Testis (tissue), 3 donors: ENCODE results near the gene HSF5. TPM values are rescaled to one million over a fixed set of nuclear protein-coding genes. Genes with fewer than 3 reads are reported as not detected.
"Not testable (repeated sequence)": the region's sequence is repeated elsewhere in the genome, so short reads cannot be mapped to it uniquely, and the experiment has no call there.

ENCODE experiments used
- DNase-seq: peaks from one replicate; pipeline ENCODE4 v3.0.0-alpha.2; 2019
- H3K27ac ChIP-seq, 2 donors: fragments of 200-600 bp; sonication (generic); one replicate each; pipeline ENCODE4 v1.5.1; 2019
- H3K27me3 ChIP-seq: fragments of 200-600 bp; sonication (generic); one replicate; pipeline ENCODE4 v1.5.1; 2019
- H3K36me3 ChIP-seq: fragments of 200-600 bp; sonication (generic); one replicate; pipeline ENCODE4 v1.5.1; 2017; ENCODE audit warnings: low read depth; ENCODE audit errors: missing control alignments
- H3K4me1 ChIP-seq: fragments of 200-600 bp; sonication (generic); one replicate; pipeline ENCODE4 v1.5.1; 2019
- H3K4me3 ChIP-seq, 2 donors: fragments of 200-600 bp; sonication (generic); one replicate each; pipeline ENCODE4 v1.5.1; 2017 to 2019
- H3K9me3 ChIP-seq: fragments of 200-600 bp; sonication (generic); one replicate; pipeline ENCODE4 v1.5.1; 2017
- CTCF ChIP-seq, 3 experiments: fragments of 450-650 bp in 2 of 3; fragments of 200-600 bp in 1 of 3; sonication (generic) in 1 of 3; IDR thresholded peaks; one replicate each; pipeline ENCODE4 v1.5.1; 2016 to 2019; ENCODE audit warnings: antibody characterized with exemption in 3 of 3, mild to moderate bottlenecking in 2 of 3, moderate library complexity in 1 of 3
- POLR2A ChIP-seq: fragments of 450-650 bp; IDR thresholded peaks from one replicate; pipeline ENCODE4 v1.6.1; 2017; ENCODE audit warnings: antibody characterized with exemption, mild to moderate bottlenecking, moderate library complexity
- WGBS, 2 donors: methylation state at CpG; one replicate each; pipeline ENCODE4 v1.1.5; 2018; 5-methylcytosine and 5-hydroxymethylcytosine counted together
- intact Hi-C: fragments of 100-400 bp; cut with DNase I; formaldehyde crosslinking; loops from one replicate; pipeline ENCODE4 v1.15.1; 2023; ENCODE audit warnings: low total_unique reads
- polyA plus RNA-seq: library from polyadenylated mRNA; stranded (reverse); fragments of 350-450 nt; fragmentation: Illumina TruSeq; extraction: RNeasy Lipid Tissue Mini Kit (QIAGEN cat#74804); gene quantifications from one replicate; pipeline ENCODE4 v1.2.3, GENCODE V29; 2014; ENCODE audit warnings: low read depth, low replicate concordance; ENCODE audit not compliant: insufficient read depth
- total RNA-seq, 2 donors: library from RNA; depleted of rRNA; stranded (reverse); fragments of >200 nt; gene quantifications; one replicate each; pipeline ENCODE4 v1.2.3, GENCODE V29; 2016

Gene HSF5
- total and polyA plus RNA-seq, 3 donors from 2014 or later, result 40.0 to 119 (median 57.8) TPM

- Histone ChIP-seq H3K9me3 (no peaks in the 10 kb centered on the region), H3K4me1 (peaks cover 18% of the 10 kb centered on the region), H3K27ac (peak overlapping the region in 1 of 2 donors; percentile 20), H3K36me3 (no peaks in the 10 kb centered on the region), H3K27me3 (no peaks in the 10 kb centered on the region), H3K4me3 (no peak overlapping the region)
- TF ChIP-seq POLR2A (no peak), CTCF (IDR thresholded peaks at IDR 0.05) (no peak)
- 83 to 86% methylated on average over 8 to 13 of the region's 13 CpGs for WGBS, 2 donors
- DNase-seq, result no peak
- intact Hi-C loops, result no loop called here
These were observed 19.0 kb upstream of the HSF5 start for GRCh38 chr17:58507123-58507634.

GRCh38 chr17:58506354-58507080, 18.3 kb upstream of the HSF5 start:
- no peak for TF ChIP-seq CTCF (IDR thresholded peaks at IDR 0.05)
- TF ChIP-seq POLR2A, result no peak
- Histone ChIP-seq H3K4me1 (peaks cover 24% of the 10 kb centered on the region), H3K27me3 (no peaks in the 10 kb centered on the region), H3K4me3 (no peak overlapping the region), H3K27ac (peak overlapping the region; percentile 9 to 20), H3K36me3 (no peaks in the 10 kb centered on the region), H3K9me3 (no peaks in the 10 kb centered on the region)
- WGBS, 2 donors, result 88 to 100% methylated on average over 1 to 7 of the region's 7 CpGs
- intact Hi-C loops, result no loop called here
- DNase-seq, result no peak

GRCh38 chr17:58504826-58505351, 16.7 kb upstream of the HSF5 start:
- H3K27ac ChIP-seq, result peak overlapping the region in 1 of 2 donors; percentile 58
- TF ChIP-seq POLR2A (no peak), CTCF (IDR thresholded peaks at IDR 0.05) (no peak)
- 77 to 85% methylated on average over 10 to 11 of the region's 11 CpGs for WGBS, 2 donors
- no peaks in the 10 kb centered on the region for H3K9me3 ChIP-seq
- intact Hi-C loops, result no loop called here
- no peak for DNase-seq
- H3K36me3 ChIP-seq, result no peaks in the 10 kb centered on the region
- H3K27me3 ChIP-seq, result no peaks in the 10 kb centered on the region
- peaks cover 33% of the 10 kb centered on the region for H3K4me1 ChIP-seq
- H3K4me3 ChIP-seq, result no peak overlapping the region

GRCh38 chr17:58503866-58504265, 15.7 kb upstream of the HSF5 start:
- WGBS, 2 donors, result 93 to 95% methylated on average over 8 of the region's 8 CpGs
- H3K9me3 ChIP-seq, result no peaks in the 10 kb centered on the region
- no peaks in the 10 kb centered on the region for H3K27me3 ChIP-seq
- H3K36me3 ChIP-seq, result no peaks in the 10 kb centered on the region
- peak overlapping the region; percentile 46 to 79 for H3K27ac ChIP-seq
- intact Hi-C loops, result no loop called here
- TF ChIP-seq POLR2A (no peak), CTCF (IDR thresholded peaks at IDR 0.05) (no peak)
- H3K4me3 ChIP-seq, result no peak overlapping the region
- DNase-seq, result peak; percentile 11
- peaks cover 33% of the 10 kb centered on the region for H3K4me1 ChIP-seq

- intact Hi-C loops, H3K9me3 ChIP-seq, H3K36me3 ChIP-seq, H3K27me3 ChIP-seq, H3K4me3 ChIP-seq: not testable (repeated sequence)
- WGBS, 2 donors, result 55 to 68% methylated on average over 6 of the region's 6 CpGs
- Histone ChIP-seq H3K4me1 (peaks cover 33% of the 10 kb centered on the region), H3K27ac (peak overlapping the region; percentile 53 to 79)
- peak; percentile 76 for DNase-seq
These were observed 14.9 kb upstream of the HSF5 start for GRCh38 chr17:58503134-58503533.
